GM12878 (cell line): Measurements from ENCODE around the gene NELFB. TPM values are rescaled to one million over a fixed set of nuclear protein-coding genes. Genes with fewer than 3 reads are reported as not detected.

ENCODE experiments used
- BACH1 ChIP-seq: fragments of 450-650 bp; IDR thresholded peaks from 2 replicates; pipeline ENCODE4 v1.6.1; 2017; ENCODE audit warnings: mild to moderate bottlenecking, borderline replicate concordance
- BRCA1 ChIP-seq: IDR thresholded peaks from 2 replicates; pipeline ENCODE4 v1.6.1; 2011; ENCODE audit warnings: low read depth, low read length, improper control_type of control experiment
- CEBPB ChIP-seq, 2 experiments: fragments of 150-350 bp in 1 of 2; IDR thresholded peaks; 2 replicates each; pipeline ENCODE4 v1.6.1; 2012 to 2014; ENCODE audit warnings: low read depth in 2 of 2, low read length in 2 of 2, borderline replicate concordance in 1 of 2, inconsistent platforms in 1 of 2
- CREB1 ChIP-seq: IDR thresholded peaks from 2 replicates; pipeline ENCODE4 v1.6.1; 2012; ENCODE audit warnings: low read depth, mild to moderate bottlenecking, inconsistent platforms
- EP300 ChIP-seq, 2 experiments: fragments of 150-350 bp in 1 of 2; IDR thresholded peaks; 2 replicates each; pipeline ENCODE4 v1.6.1; 2011 to 2012; ENCODE audit warnings: low read depth in 2 of 2, low read length in 2 of 2, borderline replicate concordance in 1 of 2, improper control_type of control experiment in 1 of 2, inconsistent platforms in 1 of 2; ENCODE audit not compliant: control insufficient read depth in 1 of 2
- ESRRA ChIP-seq: IDR thresholded peaks from 2 replicates; pipeline ENCODE4 v1.6.1; 2012; ENCODE audit warnings: mild to moderate bottlenecking, low read length, improper control_type of control experiment
- ETV6 ChIP-seq, 2 experiments: fragments of 450-650 bp in 1 of 2; IDR thresholded peaks in 1 of 2; conservative IDR thresholded peaks in 1 of 2; 2 replicates each; pipeline ENCODE4 v1.6.1; 2014; ENCODE audit warnings: antibody characterized with exemption in 1 of 2, borderline replicate concordance in 1 of 2, low read depth in 1 of 2, mild to moderate bottlenecking in 1 of 2, moderate library complexity in 1 of 2
- IKZF2 ChIP-seq, 2 experiments: fragments of 450-650 bp; IDR thresholded peaks; 2 replicates each; pipeline ENCODE4 v1.6.1; 2017; ENCODE audit warnings: mild to moderate bottlenecking in 2 of 2, moderate library complexity in 2 of 2
- KLF5 ChIP-seq: fragments of 450-650 bp; IDR thresholded peaks from 2 replicates; pipeline ENCODE4 v1.6.1; 2014; ENCODE audit warnings: mild to moderate bottlenecking; ENCODE audit not compliant: partially characterized antibody
- MTA2 ChIP-seq: fragments of 450-650 bp; IDR thresholded peaks from 2 replicates; pipeline ENCODE4 v1.6.1; 2016; ENCODE audit warnings: low read depth, mild to moderate bottlenecking, moderate library complexity
- SIX5 ChIP-seq: IDR thresholded peaks from 2 replicates; pipeline ENCODE4 v1.6.1; 2011; ENCODE audit warnings: mild to moderate bottlenecking, low read depth, low read length, moderate library complexity; ENCODE audit not compliant: severe bottlenecking
- SMARCA5 ChIP-seq: fragments of 450-650 bp; IDR thresholded peaks from 2 replicates; pipeline ENCODE4 v1.6.1; 2017; ENCODE audit warnings: mild to moderate bottlenecking
- YY1 ChIP-seq: IDR thresholded peaks from 2 replicates; pipeline ENCODE4 v1.6.1; 2011; ENCODE audit warnings: low read depth, mild to moderate bottlenecking, low read length
- ZBED1 ChIP-seq: IDR thresholded peaks from 2 replicates; pipeline ENCODE4 v1.6.1; 2016; ENCODE audit warnings: borderline replicate concordance
- ZSCAN29 ChIP-seq: fragments of 450-650 bp; IDR thresholded peaks from 2 replicates; pipeline ENCODE4 v1.6.1; 2017; ENCODE audit warnings: mild to moderate bottlenecking, moderate library complexity
- polyA plus RNA-seq, 11 experiments: library from polyadenylated mRNA; depleted of rRNA in 4 of 11; unstranded in 6 of 11; stranded (reverse) in 5 of 11; fragments of >200 nt; fragmentation: Nextera tagmentation in 4 of 11; fragmentation: Illumina TruSeq in 1 of 11; extraction: Ambion mirVana in 4 of 11; extraction: Trizol in 1 of 11; gene quantifications; 1 replicate in 1 of 11; 2 replicates in 10 of 11; pipeline versions ENCODE4 v1.2.1 to v1.2.3, GENCODE V29; 2011 to 2016; ENCODE audit warnings: inconsistent platforms in 2 of 11, missing spikeins in 2 of 11, low read depth in 1 of 11
- total RNA-seq, 4 experiments: library from RNA; depleted of rRNA in 3 of 4; stranded (reverse); fragments of >200 nt in 3 of 4; fragmentation: Illumina TruSeq in 1 of 4; extraction: Trizol in 1 of 4; gene quantifications; 2 replicates each; pipeline versions ENCODE4 v1.2.1 to v1.2.3, GENCODE V29; 2013 to 2021
- TF ChIP-seq, protein P1 (sequence below): fragments of 450-650 bp; conservative IDR thresholded peaks from 2 replicates; pipeline ENCODE4 v1.6.1; 2017; ENCODE audit warnings: mild to moderate bottlenecking, moderate library complexity
- TF ChIP-seq, protein P2 (sequence below): IDR thresholded peaks from 2 replicates; pipeline ENCODE4 v1.6.1; 2012; ENCODE audit warnings: low read length, inconsistent platforms
- TF ChIP-seq, protein P3 (sequence below): fragments of 450-650 bp; formaldehyde crosslinking; IDR thresholded peaks from 2 replicates; pipeline ENCODE4 v1.4.0; 2020; ENCODE audit warnings: mild to moderate bottlenecking, moderate library complexity

NELFB gene
- total and polyA plus RNA-seq, 10 of the 15 experiments (the other 5 are each of a cell fraction or from before 2014, with no cell fraction given): 0.19 to 63.4 (median 30.9) TPM

DNA sequence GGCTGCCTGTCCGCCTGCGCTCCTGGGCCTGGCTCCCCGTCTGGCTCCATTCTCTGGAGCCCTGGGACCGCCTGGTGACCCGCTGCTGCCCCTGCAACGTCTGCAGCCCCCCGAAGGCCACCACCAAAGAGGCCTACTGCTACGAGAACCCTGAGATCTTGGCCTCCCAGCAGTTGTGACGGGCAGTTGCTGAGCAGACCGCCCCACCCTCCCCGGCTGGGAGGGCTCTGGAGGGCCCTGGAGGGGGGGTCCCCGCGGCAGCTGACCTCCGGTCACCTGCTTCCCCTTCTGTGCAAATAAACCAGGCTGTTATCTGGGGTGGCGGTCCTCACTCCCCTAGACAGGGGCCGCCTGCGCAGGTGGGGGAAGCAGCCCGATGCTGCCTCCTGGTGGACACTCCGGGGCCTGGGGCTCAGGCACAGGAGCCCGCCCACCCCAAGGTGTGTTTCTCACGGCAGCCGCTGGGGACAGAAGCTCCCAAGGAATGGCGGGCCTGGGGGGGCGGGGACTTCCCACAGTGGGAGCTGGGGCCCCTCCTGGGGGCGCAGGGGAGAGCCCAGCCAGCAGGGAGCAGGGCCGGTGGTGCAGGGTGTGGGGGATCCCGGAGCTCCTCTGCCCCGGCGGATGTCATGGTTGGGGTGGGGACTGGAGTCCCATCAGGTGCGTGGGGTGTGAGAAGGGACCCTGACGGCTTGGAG, 18.7 kb upstream of the NELFB start (continued):
- TF ChIP-seq ZSCAN29 (no peak), CEBPB (IDR thresholded peaks at IDR 0.05; ENCODE audit: borderline replicate concordance in 1 of 2, low read depth in 2 of 2, low read length in 2 of 2) (no peak), SMARCA5 (peak; percentile 95), KLF5 (no peak), MTA2 (peak; percentile 68; the same call in 1 of the 2 replicates), EP300 (IDR thresholded peaks at IDR 0.05; ENCODE audit: borderline replicate concordance in 1 of 2, control insufficient read depth in 1 of 2, low read depth in 2 of 2, low read length in 2 of 2) (no peak), BACH1 (peak; percentile 54; the same call in 1 of the 2 replicates), IKZF2 (IDR thresholded peaks at IDR 0.05) (peak; percentile 85 to 89; a peak in 3 of 4 replicates), ZBED1 (no peak), SIX5 (no peak), ETV6 (conservative IDR thresholded peaks at IDR 0.05 in 1 of 2, IDR thresholded peaks at IDR 0.05 in 1 of 2; ENCODE audit: borderline replicate concordance in 1 of 2, low read depth in 1 of 2) (no peak), BRCA1 (no peak), ESRRA (no peak), YY1 (peak; percentile 95), CREB1 (no peak)
- TF ChIP-seq, protein P1, sequence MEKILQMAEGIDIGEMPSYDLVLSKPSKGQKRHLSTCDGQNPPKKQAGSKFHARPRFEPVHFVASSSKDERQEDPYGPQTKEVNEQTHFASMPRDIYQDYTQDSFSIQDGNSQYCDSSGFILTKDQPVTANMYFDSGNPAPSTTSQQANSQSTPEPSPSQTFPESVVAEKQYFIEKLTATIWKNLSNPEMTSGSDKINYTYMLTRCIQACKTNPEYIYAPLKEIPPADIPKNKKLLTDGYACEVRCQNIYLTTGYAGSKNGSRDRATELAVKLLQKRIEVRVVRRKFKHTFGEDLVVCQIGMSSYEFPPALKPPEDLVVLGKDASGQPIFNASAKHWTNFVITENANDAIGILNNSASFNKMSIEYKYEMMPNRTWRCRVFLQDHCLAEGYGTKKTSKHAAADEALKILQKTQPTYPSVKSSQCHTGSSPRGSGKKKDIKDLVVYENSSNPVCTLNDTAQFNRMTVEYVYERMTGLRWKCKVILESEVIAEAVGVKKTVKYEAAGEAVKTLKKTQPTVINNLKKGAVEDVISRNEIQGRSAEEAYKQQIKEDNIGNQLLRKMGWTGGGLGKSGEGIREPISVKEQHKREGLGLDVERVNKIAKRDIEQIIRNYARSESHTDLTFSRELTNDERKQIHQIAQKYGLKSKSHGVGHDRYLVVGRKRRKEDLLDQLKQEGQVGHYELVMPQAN: no peak
- TF ChIP-seq, protein P2, sequence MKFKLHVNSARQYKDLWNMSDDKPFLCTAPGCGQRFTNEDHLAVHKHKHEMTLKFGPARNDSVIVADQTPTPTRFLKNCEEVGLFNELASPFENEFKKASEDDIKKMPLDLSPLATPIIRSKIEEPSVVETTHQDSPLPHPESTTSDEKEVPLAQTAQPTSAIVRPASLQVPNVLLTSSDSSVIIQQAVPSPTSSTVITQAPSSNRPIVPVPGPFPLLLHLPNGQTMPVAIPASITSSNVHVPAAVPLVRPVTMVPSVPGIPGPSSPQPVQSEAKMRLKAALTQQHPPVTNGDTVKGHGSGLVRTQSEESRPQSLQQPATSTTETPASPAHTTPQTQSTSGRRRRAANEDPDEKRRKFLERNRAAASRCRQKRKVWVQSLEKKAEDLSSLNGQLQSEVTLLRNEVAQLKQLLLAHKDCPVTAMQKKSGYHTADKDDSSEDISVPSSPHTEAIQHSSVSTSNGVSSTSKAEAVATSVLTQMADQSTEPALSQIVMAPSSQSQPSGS: no peak
- TF ChIP-seq, protein P3, sequence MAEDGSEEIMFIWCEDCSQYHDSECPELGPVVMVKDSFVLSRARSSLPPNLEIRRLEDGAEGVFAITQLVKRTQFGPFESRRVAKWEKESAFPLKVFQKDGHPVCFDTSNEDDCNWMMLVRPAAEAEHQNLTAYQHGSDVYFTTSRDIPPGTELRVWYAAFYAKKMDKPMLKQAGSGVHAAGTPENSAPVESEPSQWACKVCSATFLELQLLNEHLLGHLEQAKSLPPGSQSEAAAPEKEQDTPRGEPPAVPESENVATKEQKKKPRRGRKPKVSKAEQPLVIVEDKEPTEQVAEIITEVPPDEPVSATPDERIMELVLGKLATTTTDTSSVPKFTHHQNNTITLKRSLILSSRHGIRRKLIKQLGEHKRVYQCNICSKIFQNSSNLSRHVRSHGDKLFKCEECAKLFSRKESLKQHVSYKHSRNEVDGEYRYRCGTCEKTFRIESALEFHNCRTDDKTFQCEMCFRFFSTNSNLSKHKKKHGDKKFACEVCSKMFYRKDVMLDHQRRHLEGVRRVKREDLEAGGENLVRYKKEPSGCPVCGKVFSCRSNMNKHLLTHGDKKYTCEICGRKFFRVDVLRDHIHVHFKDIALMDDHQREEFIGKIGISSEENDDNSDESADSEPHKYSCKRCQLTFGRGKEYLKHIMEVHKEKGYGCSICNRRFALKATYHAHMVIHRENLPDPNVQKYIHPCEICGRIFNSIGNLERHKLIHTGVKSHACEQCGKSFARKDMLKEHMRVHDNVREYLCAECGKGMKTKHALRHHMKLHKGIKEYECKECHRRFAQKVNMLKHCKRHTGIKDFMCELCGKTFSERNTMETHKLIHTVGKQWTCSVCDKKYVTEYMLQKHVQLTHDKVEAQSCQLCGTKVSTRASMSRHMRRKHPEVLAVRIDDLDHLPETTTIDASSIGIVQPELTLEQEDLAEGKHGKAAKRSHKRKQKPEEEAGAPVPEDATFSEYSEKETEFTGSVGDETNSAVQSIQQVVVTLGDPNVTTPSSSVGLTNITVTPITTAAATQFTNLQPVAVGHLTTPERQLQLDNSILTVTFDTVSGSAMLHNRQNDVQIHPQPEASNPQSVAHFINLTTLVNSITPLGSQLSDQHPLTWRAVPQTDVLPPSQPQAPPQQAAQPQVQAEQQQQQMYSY (CRISPR knock-in tag): no peak
